Peyer's patch (tissue), 4 donors: Measurements from ENCODE around the gene VAV3. TPM values are rescaled to one million over a fixed set of nuclear protein-coding genes. Genes with fewer than 3 reads are reported as not detected.
A peak's percentile ranks its signal among the peaks of the same experiment; 100 is the strongest.

ENCODE experiments used
- DNase-seq, 3 donors: peaks; one replicate each; pipeline ENCODE4 v3.0.0-alpha.2; 2017 to 2019
- H3K27ac ChIP-seq, 4 donors: fragments of 200-600 bp; sonication (generic); one replicate each; pipeline ENCODE4 v1.5.1; 2016 to 2019
- H3K27me3 ChIP-seq, 2 donors: fragments of 200-600 bp; sonication (generic); one replicate each; pipeline ENCODE4 v1.5.1; 2019
- H3K36me3 ChIP-seq, 3 donors: fragments of 200-600 bp; sonication (generic); one replicate each; pipeline ENCODE4 v1.5.1; 2016 to 2019
- H3K4me1 ChIP-seq, 4 donors: fragments of 200-600 bp; sonication (generic); one replicate each; pipeline ENCODE4 v1.5.1; 2016 to 2019
- H3K4me3 ChIP-seq, 4 donors: fragments of 200-600 bp; sonication (generic); 1 replicate in 3 of 4; 2 replicates in 1 of 4; pipeline ENCODE4 v1.5.1; 2016 to 2019; ENCODE audit warnings: mild to moderate bottlenecking in 1 of 4
- H3K9me3 ChIP-seq, 4 donors: fragments of 200-600 bp; sonication (generic); one replicate each; pipeline ENCODE4 v1.5.1; 2016 to 2019; ENCODE audit warnings: mild to moderate bottlenecking in 1 of 4
- POLR2A ChIP-seq, 2 donors: fragments of 450-650 bp; IDR thresholded peaks; one replicate each; pipeline ENCODE4 v1.5.1; 2017; ENCODE audit warnings: antibody characterized with exemption in 2 of 2, mild to moderate bottlenecking in 2 of 2, moderate library complexity in 2 of 2
- total RNA-seq, 4 donors: library from RNA; depleted of rRNA; stranded (reverse); fragments of >200 nt; gene quantifications; one replicate each; pipeline ENCODE4 v1.1.0, GENCODE V29; 2016
- TF ChIP-seq, protein P1 (sequence below), 6 experiments: fragments of 450-650 bp in 4 of 6; fragments of 200-600 bp in 2 of 6; sonication (generic) in 1 of 6; IDR thresholded peaks; one replicate each; pipeline ENCODE4 v1.5.1; 2017 to 2019; ENCODE audit warnings: antibody characterized with exemption in 6 of 6, mild to moderate bottlenecking in 3 of 6, moderate library complexity in 1 of 6

Gene VAV3
- total RNA-seq, 4 donors from 2014 or later, result 32.1 to 60.9 (median 41.5) TPM

DNA sequence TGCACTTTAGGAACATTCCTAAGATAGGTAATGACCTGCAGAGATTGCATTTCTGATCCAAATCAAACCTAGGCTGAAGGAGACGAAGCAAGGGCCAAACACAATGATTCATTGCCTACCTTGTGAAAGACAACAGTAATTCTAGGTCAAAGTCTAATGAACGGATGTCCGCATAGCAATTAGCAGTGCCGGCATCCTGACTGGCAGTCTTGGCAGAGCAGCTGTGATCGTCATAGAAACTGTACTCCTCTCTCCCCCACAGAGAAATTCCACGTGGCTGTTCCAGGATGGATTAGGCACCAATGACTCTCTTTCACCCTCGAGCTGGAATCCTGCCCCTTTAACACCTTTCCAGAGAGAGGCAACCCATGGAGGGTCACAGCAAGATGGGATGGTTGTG, 28.9 kb upstream of the VAV3 start:
- no peaks in the 10 kb centered on the region for H3K4me1 ChIP-seq
- no peaks in the 10 kb centered on the region for H3K27me3 ChIP-seq
- H3K27ac ChIP-seq, result no peak overlapping the region
- H3K9me3 ChIP-seq, result no peaks in the 10 kb centered on the region
- H3K4me3 ChIP-seq, result no peak overlapping the region
- peak in 2 of 3 donors; percentile 53 to 62 for DNase-seq
- TF ChIP-seq, protein P1, sequence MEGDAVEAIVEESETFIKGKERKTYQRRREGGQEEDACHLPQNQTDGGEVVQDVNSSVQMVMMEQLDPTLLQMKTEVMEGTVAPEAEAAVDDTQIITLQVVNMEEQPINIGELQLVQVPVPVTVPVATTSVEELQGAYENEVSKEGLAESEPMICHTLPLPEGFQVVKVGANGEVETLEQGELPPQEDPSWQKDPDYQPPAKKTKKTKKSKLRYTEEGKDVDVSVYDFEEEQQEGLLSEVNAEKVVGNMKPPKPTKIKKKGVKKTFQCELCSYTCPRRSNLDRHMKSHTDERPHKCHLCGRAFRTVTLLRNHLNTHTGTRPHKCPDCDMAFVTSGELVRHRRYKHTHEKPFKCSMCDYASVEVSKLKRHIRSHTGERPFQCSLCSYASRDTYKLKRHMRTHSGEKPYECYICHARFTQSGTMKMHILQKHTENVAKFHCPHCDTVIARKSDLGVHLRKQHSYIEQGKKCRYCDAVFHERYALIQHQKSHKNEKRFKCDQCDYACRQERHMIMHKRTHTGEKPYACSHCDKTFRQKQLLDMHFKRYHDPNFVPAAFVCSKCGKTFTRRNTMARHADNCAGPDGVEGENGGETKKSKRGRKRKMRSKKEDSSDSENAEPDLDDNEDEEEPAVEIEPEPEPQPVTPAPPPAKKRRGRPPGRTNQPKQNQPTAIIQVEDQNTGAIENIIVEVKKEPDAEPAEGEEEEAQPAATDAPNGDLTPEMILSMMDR (IDR thresholded peaks at IDR 0.05), result no peak
- TF ChIP-seq POLR2A (IDR thresholded peaks at IDR 0.05), result no peak
- H3K36me3 ChIP-seq, result no peaks in the 10 kb centered on the region

GRCh38 chr1:107992347-107992746, 27.4 kb upstream of the VAV3 start:
- no peak overlapping the region for H3K4me3 ChIP-seq
- no peaks in the 10 kb centered on the region for H3K36me3 ChIP-seq
- H3K4me1 ChIP-seq, result no peaks in the 10 kb centered on the region
- no peaks in the 10 kb centered on the region for H3K9me3 ChIP-seq
- no peak for DNase-seq
- no peak overlapping the region for H3K27ac ChIP-seq
- no peaks in the 10 kb centered on the region for H3K27me3 ChIP-seq
- TF ChIP-seq, protein P1 (IDR thresholded peaks at IDR 0.05), result no peak
- no peak for TF ChIP-seq POLR2A (IDR thresholded peaks at IDR 0.05)

DNA sequence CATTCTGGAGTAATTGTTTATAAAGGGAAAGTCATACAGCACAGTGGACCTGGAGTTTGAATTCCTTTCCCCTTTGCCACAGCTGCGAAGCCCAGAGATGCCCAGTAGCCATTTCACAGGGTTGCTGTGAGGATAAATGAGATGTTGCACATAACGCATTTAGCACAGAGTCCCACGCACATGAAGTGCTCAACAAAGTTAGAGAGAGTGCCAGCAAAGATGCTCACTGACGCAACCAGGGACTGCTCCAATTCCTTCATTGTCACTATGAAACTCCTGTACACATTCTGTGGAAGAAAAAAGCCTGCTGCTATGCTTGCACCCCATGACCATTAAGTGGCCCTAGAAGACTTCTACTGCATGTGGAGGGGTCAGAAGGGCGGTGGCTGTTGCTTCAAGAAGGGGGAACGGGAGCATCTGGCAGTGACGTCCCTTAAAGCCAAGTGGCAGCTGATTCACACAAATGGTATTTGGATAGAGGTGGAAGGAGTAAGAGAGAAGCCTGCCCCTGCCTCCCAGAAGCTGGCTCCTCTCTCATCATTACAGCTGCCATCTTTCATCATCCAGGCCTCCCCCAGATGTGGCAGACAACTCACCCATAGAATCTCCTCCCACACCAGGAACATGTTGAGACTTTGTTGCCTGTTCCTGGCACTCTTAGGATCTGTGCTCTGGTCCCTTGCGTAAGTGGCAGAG, 26.5 kb upstream of the VAV3 start:
- Histone ChIP-seq H3K4me1 (no peaks in the 10 kb centered on the region), H3K27ac (no peak overlapping the region)

DNA sequence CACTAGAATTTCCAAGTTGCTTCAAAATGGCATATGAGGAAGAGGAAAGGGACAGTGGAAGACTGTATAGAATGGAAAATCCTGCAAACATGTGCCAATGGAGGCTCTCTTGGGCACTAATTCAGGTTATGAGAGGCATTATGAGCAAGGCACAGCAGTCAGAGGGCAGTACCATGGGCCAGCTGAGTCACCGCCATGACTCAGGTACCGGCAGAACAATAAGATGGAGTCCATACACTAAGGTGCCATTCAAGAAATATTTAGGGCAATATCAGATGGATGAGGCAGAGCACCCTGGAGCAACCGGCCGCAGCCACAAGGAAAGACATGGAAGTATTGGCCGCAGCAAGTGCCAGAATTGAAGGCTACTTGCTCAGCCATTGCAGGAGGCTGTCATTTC, 25.6 kb upstream of the VAV3 start:
- TF ChIP-seq, protein P1 (IDR thresholded peaks at IDR 0.05), result no peak
- no peak for TF ChIP-seq POLR2A (IDR thresholded peaks at IDR 0.05)
- Histone ChIP-seq H3K4me3 (no peak overlapping the region), H3K9me3 (no peaks in the 10 kb centered on the region), H3K36me3 (no peaks in the 10 kb centered on the region), H3K4me1 (no peaks in the 10 kb centered on the region), H3K27me3 (no peaks in the 10 kb centered on the region), H3K27ac (no peak overlapping the region)
- DNase-seq, result peak in 1 of 3 donors; percentile 51

More for the DNA sequence above, 26.5 kb upstream of the VAV3 start:
- DNase-seq, result no peak
- Histone ChIP-seq H3K4me3 (no peak overlapping the region), H3K36me3 (no peaks in the 10 kb centered on the region), H3K27me3 (no peaks in the 10 kb centered on the region), H3K9me3 (no peaks in the 10 kb centered on the region)
- TF ChIP-seq, protein P1 (IDR thresholded peaks at IDR 0.05), result no peak
- TF ChIP-seq POLR2A (IDR thresholded peaks at IDR 0.05), result no peak

DNA sequence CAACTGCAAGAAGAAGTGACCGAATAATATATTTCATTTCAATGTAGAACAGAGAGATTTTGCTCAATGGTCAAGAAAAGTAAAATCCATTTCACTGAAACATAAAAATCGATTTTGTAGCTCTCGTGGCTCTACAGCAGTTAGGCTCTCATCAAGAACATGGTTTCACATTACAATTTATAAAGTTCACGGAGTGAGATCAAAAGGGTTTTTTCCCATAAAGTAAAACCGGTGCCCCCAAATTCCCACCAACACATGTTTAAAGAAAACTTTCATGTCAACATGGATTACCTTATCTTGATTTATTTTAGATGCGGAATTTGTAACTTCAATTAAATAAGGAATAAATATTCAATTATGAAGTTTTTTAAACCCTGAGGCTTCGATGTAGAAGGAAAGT, 16.3 kb upstream of the VAV3 start:
- no peak for DNase-seq
- TF ChIP-seq, protein P1 (IDR thresholded peaks at IDR 0.05), result no peak
- no peak for TF ChIP-seq POLR2A (IDR thresholded peaks at IDR 0.05)
- no peaks in the 10 kb centered on the region for H3K36me3 ChIP-seq
- H3K27me3 ChIP-seq, result no peaks in the 10 kb centered on the region
- no peak overlapping the region for H3K4me3 ChIP-seq
- H3K4me1 ChIP-seq, result no peaks in the 10 kb centered on the region
- H3K27ac ChIP-seq, result no peak overlapping the region
- no peaks in the 10 kb centered on the region for H3K9me3 ChIP-seq
